ENCODE results near the gene KDM4B. TPM values are rescaled to one million over a fixed set of nuclear protein-coding genes. Genes with fewer than 3 reads are reported as not detected.

KDM4B gene
- total RNA-seq, 2 experiments from 2014 or later, result 31.2 to 42.3 TPM

DNA sequence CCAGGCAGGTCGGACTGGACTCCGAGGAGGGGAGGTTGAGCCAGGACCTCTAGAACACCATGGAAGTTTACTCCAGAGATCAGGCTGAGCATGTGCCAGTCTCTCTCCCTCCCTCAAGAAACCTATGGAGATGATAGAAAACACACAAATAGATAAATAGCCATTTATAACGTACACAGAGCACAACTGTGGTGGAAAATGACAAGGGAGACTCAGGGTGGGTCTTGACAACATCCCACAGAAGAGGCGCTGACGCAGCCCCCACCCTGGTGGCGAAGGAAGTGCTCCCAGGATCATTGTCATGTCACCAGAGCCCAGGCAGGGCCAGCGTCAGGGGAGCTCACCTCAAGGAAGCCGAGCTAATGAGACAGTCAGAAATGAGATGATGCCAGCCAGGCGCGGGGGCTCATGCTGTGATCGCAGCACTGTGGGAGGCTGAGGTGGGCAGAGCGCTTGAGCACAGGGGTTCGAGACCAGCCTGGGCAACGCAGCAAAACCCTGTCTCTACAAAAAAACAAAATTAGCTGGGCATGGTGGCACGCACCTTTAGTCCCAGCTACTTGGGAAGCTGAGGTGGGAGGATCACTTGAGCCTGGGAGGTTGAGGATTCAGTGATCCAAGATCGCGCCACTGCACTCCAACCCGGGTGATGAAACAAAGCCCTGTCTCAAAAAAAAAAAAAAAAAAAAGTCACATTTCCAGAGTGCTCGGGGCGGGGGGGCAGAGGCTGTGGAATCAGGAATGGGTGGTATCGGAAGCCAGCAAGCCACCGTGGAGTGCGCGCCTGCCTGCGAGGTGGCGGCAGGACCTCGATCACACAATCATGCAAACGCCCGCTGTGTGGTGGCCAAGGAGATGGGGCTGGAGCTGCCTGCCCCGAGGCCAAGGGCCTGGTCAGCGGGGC is 178.4 kb downstream of the KDM4B start:
- Mint-ChIP-seq H3K4me1 (peaks cover 10% of the 10 kb centered on the region), H3K9me3 (ENCODE audit: low read depth) (no peaks in the 10 kb centered on the region), H3K4me3 (no peak overlapping the region), H3K27ac (no peak overlapping the region), H3K27me3 (no peaks in the 10 kb centered on the region), H3K36me3 (peaks cover 8% of the 10 kb centered on the region)
- DNase-seq, result no peak
- no peak for ATAC-seq
- CTCF ChIA-PET, result no interaction called here

DNA sequence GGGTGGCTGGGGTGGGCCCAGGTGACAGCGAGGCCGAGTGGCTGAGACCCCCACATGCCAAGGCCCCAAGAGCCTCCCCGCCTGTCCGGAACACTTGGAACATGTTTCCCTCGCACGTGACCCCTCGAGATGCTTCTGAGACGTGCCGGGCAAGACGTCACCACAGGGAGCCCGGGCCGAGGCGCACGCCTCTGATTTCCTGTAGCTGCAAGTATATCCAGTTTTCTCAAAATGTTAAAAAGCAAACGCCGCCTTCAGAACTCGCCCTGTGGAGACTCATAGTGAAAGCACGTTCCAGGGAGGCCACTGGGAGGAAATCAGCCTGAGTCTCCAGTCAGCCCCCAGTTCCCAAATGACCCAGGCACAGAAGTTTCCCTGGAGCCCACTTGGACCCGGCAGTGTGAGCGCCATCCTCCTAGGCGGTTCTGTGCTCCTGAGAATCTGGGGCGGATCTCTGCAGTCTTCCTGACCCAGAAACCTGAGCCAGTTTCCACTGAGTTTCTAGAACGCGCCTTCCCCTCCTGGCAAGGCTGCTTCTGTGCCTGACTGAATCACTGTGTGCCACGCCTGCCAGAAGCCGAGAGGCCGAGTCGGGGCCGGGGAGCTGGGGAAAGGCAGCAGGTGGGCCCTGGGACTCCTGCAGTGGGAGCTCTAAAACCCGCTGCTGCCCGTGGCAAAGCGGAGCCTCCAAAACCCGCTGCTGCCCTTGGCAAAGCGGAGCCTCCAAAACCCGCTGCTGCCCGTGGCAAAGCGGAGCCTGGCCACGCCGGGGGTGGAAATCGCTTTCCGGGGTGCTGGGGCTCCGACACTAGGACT is 179.3 kb downstream of the KDM4B start:
- no peaks in the 10 kb centered on the region for H3K27me3 Mint-ChIP-seq
- H3K36me3 Mint-ChIP-seq, result peaks cover 8% of the 10 kb centered on the region
- ATAC-seq (no peak), DNase-seq (no peak)
- no peak overlapping the region for H3K27ac Mint-ChIP-seq
- no peaks in the 10 kb centered on the region for H3K9me3 Mint-ChIP-seq (ENCODE audit: low read depth)
- CTCF ChIA-PET, result no interaction called here
- no peak overlapping the region for H3K4me3 Mint-ChIP-seq
- H3K4me1 Mint-ChIP-seq, result peaks cover 4% of the 10 kb centered on the region

GRCh38 chr19:5148794-5149190 is 179.9 kb downstream of the KDM4B start:
- DNase-seq (no peak), ATAC-seq (no peak)
- H3K9me3 Mint-ChIP-seq (ENCODE audit: low read depth), result no peaks in the 10 kb centered on the region
- H3K27me3 Mint-ChIP-seq, result no peaks in the 10 kb centered on the region
- H3K27ac Mint-ChIP-seq, result no peak overlapping the region
- no peak overlapping the region for H3K4me3 Mint-ChIP-seq
- H3K4me1 Mint-ChIP-seq, result no peaks in the 10 kb centered on the region
- H3K36me3 Mint-ChIP-seq, result peaks cover 8% of the 10 kb centered on the region
- CTCF ChIA-PET, result no interaction called here

- no peak for DNase-seq
Observed at GRCh38 chr19:5149508-5149907, 180.6 kb downstream of the KDM4B start.

GRCh38 chr19:5149932-5150901 is 181.3 kb downstream of the KDM4B start:
- Mint-ChIP-seq H3K27me3 (no peaks in the 10 kb centered on the region), H3K4me1 (no peaks in the 10 kb centered on the region), H3K36me3 (peaks cover 8% of the 10 kb centered on the region), H3K27ac (no peak overlapping the region), H3K4me3 (no peak overlapping the region), H3K9me3 (ENCODE audit: low read depth) (no peaks in the 10 kb centered on the region)
- CTCF ChIA-PET, result interaction anchor here (0.6 to 1.0 kb wide), 2 partner anchors 19 to 50 kb away, joined by 3 read pairs; no protein-coding TSS in a partner anchor
- DNase-seq, result no peak
- no peak for ATAC-seq

More at GRCh38 chr19:5149508-5149907, 180.6 kb downstream of the KDM4B start:
- ATAC-seq, result no peak
- Mint-ChIP-seq H3K27ac (no peak overlapping the region), H3K36me3 (peaks cover 8% of the 10 kb centered on the region), H3K4me1 (no peaks in the 10 kb centered on the region), H3K27me3 (no peaks in the 10 kb centered on the region), H3K4me3 (no peak overlapping the region), H3K9me3 (ENCODE audit: low read depth) (no peaks in the 10 kb centered on the region)
- CTCF ChIA-PET, result interaction anchor here (1.0 kb wide), 1 partner anchor 18 kb away, joined by 3 read pairs; no protein-coding TSS in a partner anchor

DNA sequence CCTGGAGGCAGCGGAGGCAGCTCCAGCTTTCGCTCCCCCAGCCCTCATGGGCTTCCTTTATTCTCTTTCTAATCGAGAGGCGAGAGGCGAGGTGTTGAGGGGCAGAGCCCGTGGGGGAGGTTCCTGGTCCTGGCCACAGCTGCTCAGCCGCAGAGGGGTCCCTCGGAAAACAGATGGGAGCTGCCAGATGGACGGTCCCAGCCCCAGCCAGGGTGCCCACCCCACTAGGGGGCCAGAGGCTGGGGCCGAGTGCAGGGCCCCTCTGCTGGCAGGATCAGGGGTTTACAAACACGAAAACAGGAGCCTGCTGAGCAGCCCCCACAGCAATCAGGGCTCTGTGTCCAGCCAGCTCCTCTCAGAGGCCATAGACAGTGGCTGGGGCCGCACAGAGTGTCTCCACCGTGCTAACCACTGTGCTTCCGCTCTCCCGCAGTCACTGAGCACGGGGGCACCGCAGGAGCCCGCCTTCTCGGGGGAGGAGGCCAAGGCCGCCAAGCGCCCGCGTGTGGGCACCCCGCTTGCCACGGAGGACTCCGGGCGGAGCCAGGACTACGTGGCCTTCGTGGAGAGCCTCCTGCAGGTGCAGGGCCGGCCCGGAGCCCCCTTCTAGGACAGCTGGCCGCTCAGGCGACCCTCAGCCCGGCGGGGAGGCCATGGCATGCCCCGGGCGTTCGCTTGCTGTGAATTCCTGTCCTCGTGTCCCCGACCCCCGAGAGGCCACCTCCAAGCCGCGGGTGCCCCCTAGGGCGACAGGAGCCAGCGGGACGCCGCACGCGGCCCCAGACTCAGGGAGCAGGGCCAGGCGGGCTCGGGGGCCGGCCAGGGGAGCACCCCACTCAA is 182.2 kb downstream of the KDM4B start:
- no peak for DNase-seq
- Mint-ChIP-seq H3K4me3 (no peak overlapping the region), H3K4me1 (no peaks in the 10 kb centered on the region), H3K27ac (no peak overlapping the region), H3K27me3 (no peaks in the 10 kb centered on the region), H3K36me3 (peaks cover 4% of the 10 kb centered on the region), H3K9me3 (ENCODE audit: low read depth) (no peaks in the 10 kb centered on the region)
- CTCF ChIA-PET, result no interaction called here
- no peak for ATAC-seq

- Mint-ChIP-seq H3K9me3 (ENCODE audit: low read depth) (no peaks in the 10 kb centered on the region), H3K27ac (no peak overlapping the region), H3K36me3 (no peaks in the 10 kb centered on the region), H3K27me3 (no peaks in the 10 kb centered on the region), H3K4me1 (no peaks in the 10 kb centered on the region), H3K4me3 (no peak overlapping the region)
- DNase-seq, result no peak
- CTCF ChIA-PET, result interaction anchor here (1.5 to 3.3 kb wide), 2 partner anchors 104 to 106 kb away, joined by 3 to 15 read pairs; no protein-coding TSS in a partner anchor
- no peak for ATAC-seq
Observed at GRCh38 chr19:5152013-5152763, 183.3 kb downstream of the KDM4B start.

DNA sequence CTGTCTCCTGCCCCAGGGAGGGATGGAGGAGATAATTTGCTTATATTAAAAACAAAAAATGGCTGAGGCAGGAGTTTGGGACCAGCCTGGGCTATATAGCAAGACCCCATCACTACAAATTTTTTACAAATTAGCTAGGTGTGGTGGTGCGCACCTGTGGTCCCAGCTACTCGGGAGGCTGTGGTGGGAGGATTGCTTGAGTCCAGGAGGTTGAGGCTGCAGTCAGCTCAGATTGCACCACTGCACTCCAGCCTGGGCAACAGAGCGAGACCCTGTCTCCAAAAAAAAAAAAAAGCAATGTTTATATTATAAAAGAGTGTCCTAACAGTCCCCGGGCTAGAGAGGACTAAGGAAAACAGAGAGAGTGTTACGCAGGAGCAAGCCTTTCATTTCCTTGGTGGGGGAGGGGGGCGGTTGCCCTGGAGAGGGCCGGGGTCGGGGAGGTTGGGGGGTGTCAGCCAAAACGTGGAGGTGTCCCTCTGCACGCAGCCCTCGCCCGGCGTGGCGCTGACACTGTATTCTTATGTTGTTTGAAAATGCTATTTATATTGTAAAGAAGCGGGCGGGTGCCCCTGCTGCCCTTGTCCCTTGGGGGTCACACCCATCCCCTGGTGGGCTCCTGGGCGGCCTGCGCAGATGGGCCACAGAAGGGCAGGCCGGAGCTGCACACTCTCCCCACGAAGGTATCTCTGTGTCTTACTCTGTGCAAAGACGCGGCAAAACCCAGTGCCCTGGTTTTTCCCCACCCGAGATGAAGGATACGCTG is 184.0 kb downstream of the KDM4B start:
- Mint-ChIP-seq H3K9me3 (ENCODE audit: low read depth) (no peaks in the 10 kb centered on the region), H3K4me3 (no peak overlapping the region), H3K27ac (no peak overlapping the region), H3K27me3 (no peaks in the 10 kb centered on the region), H3K4me1 (no peaks in the 10 kb centered on the region), H3K36me3 (no peaks in the 10 kb centered on the region)
- ATAC-seq (no peak), DNase-seq (no peak)
- CTCF ChIA-PET, result interaction anchor here (1.5 to 3.3 kb wide), 3 partner anchors 10 to 107 kb away, joined by 3 to 15 read pairs (median 3); no protein-coding TSS in a partner anchor

DNA sequence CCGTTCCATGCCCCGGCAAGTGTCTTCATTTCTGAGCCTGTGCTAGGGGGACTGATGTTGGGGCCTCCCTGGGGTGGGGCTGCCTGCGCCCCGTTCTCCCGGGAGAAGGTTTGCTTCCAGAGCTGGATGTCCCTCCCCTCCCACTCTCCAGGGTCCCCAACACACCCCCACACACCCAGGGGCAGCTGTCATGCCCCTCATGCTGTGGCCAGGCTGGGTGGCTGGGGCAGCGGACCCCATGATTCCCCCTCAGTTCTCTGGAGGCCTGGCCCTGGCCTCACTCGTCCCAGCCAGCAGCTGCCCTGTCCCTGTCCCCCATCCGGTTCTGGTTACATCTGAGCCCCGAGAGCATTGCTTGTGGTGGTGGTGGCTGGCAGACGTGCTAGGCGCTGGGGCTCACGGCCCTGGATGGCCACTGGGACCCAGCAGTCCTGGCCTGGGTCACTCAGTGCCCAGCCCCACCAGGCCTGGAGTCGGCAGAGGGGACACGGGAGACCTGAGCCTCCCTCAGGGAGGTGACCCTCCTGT is 184.8 kb downstream of the KDM4B start:
- peaks cover 3% of the 10 kb centered on the region for H3K9me3 Mint-ChIP-seq (ENCODE audit: low read depth)
- H3K27me3 Mint-ChIP-seq, result no peaks in the 10 kb centered on the region
- CTCF ChIA-PET, result interaction anchor here (0.8 to 3.3 kb wide), 4 partner anchors 11 to 107 kb away, joined by 3 to 15 read pairs (median 3); no protein-coding TSS in a partner anchor
- no peak for ATAC-seq
- DNase-seq, result no peak
- no peaks in the 10 kb centered on the region for H3K4me1 Mint-ChIP-seq
- H3K4me3 Mint-ChIP-seq, result no peak overlapping the region
- no peak overlapping the region for H3K27ac Mint-ChIP-seq
- no peaks in the 10 kb centered on the region for H3K36me3 Mint-ChIP-seq

DNA sequence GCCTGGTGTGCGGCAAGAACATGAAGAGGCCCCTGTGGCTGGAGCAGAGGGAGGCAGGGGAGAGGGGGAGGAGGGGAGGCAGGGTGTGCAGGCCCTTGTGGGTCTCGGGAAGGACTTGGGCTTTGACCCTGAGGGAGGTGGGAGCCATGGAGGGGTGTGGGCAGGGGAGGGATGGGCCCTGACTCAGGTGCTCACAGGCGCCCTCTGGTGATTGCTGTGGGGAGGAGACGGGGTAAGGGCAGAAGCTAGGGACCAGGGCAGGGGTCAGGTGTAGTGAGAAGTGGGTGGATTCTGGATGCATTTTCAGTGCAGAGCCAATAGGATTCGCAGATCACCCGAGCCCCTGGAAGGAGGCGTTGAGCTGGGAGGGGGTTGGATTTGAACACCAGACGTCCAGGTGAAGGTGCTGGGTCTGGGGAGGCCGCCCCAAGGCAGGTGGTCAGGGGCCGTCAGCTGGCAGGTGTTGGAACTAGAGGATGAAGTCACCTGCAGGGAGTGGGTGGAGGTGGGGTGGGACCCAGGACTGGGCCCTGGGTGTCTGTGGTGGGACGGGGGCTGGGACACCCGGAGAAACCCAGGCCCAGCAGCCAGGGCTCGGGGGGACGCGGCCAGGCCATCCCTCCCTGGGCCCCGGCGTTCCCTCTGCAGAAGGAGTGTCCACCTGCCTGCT is 185.4 kb downstream of the KDM4B start:
- CTCF ChIA-PET, result interaction anchor here (0.8 to 3.3 kb wide), 4 partner anchors 11 to 108 kb away, joined by 3 to 15 read pairs (median 4); no protein-coding TSS in a partner anchor
- peak; percentile 38 for ATAC-seq
- Mint-ChIP-seq H3K9me3 (ENCODE audit: low read depth) (peaks cover 3% of the 10 kb centered on the region), H3K4me3 (no peak overlapping the region), H3K27me3 (no peaks in the 10 kb centered on the region), H3K4me1 (no peaks in the 10 kb centered on the region), H3K27ac (no peak overlapping the region), H3K36me3 (no peaks in the 10 kb centered on the region)
- no peak for DNase-seq

Measured in activated CD8-positive, alpha-beta memory T cell treated with anti-CD3 and anti-CD28 coated beads, Interleukin-2, amount 10 ng/mL, durations not matched to agents 7 days and 5 days (primary cell).